ENCODE measurements around the gene WNK2.
"Not testable (repeated sequence)": the region's sequence is repeated elsewhere in the genome, so short reads cannot be mapped to it uniquely, and the experiment has no call there.

DNA sequence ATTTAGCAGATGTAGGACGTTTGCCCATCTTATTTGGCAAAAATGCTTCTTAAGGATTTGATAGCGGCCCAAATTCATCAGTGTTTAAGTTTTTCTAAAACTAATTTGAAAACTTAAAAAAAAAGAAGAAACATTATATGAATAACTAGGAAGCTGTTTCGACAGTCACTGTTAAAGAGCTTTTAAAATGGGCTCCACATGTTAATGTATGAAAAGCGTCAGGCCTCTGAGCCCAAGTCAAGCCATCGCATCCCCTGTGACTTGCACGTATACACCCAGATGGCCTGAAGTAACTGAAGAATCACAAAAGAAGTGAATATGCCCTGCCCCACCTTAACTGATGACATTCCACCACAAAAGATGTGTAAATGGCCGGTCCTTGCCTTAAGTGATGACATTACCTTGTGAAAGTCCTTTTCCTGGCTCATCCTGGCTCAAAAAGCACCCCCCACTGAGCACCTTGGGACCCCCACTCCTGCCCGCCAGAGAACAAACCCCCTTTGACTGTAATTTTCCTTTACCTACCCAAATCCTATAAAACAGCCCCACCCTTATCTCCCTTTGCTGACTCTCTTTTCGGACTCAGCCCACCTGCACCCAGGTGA lies 163.5 kb downstream of the WNK2 start:
- not testable (repeated sequence) for TF ChIP-seq POLR2A (IDR thresholded peaks at IDR 0.05; ENCODE audit: low read length); GATA1 (IDR thresholded peaks at IDR 0.05; ENCODE audit: low read depth, low read length)
